IPS-NIHi7 (cell line): ENCODE data around the gene MIA3.
"Not testable (repeated sequence)": the region's sequence is repeated elsewhere in the genome, so short reads cannot be mapped to it uniquely, and the experiment has no call there.

Source experiments
- DNase-seq: peaks from one replicate; pipeline ENCODE4 v3.0.0; 2012; ENCODE audit warnings: mixed read lengths; ENCODE audit errors: extremely low spot score

The MIA3 gene

DNA sequence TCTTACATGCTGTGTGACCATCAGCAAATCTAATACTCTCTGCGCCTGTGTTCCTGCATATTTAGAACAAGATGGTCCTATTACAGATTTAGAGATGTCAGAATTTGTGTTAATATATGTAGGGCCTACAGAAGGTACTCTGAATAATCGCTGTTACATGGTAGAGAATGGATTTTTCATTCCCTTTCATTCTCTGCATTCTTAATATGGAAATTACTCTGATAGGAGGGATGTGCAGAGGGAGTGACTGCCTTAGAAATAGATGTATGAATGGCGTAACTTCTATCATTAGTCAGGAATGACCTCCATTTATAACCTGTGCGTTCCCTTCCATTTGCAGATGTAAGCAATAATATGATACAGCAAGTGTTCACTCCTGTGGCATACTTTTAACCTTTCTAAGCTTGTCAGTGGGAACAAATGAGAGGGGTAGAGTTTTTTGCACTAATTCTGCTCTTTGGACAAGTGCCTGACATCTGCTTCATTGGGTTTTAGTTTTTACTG lies 45.6 kb downstream of the MIA3 start:
- no peak for DNase-seq

DNA sequence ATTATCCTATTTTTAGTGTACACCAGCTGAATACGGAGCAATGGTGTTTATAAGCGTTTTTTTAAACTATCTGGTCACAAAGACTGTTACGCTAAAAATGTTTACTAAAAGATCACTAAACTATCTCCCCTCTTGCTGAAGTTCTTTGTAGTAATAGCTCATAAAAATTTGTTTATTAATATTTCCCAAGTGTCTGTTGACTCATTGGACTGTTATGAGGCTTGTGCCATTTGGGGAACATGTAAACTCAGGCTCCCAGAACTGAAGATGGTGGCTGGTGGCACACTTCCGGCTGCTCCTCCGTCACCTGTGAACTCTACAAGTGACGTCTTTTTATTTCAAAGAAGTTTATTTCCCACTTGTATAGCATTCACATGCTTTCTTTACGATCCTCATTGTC lies 48.1 kb downstream of the MIA3 start:
- no peak for DNase-seq

DNA sequence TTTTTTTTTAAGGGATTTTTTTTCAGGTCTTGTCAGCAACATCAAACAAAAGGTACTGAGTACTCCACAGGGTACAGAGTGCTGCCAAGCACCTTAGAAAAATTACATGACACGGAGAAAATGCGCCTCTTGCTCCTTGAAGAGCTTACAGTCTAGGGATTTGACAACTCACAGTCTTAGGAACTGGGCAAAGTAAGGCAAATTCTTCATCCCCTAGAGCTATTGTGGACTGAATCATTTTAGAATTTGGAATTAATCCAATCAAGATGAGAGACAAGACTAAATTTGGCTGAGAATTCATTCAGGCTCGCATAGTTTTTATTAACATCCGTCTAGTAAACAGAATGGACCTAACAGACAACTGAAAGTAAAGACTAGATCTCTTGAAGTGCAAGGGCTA lies 50.3 kb downstream of the MIA3 start:
- DNase-seq: not testable (repeated sequence)

DNA sequence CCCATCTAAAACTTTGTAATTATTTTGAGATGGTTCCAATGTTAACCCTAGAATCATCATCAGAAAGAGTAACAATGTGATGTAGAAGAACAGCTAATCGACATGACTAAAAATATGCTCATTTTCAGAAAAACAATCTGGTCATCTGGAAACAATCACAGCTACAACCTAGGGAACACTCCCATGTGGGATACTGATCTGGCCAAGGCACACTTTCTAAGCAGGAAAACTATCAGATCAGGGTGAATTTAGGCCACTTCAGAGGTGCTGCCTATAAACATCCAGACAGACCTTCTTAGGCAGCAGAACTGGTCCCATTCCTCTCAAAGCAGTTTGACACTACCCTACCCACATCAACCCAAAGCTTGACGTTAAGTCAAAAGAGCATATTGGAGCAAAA lies 51.2 kb downstream of the MIA3 start:
- not testable (repeated sequence) for DNase-seq

DNA sequence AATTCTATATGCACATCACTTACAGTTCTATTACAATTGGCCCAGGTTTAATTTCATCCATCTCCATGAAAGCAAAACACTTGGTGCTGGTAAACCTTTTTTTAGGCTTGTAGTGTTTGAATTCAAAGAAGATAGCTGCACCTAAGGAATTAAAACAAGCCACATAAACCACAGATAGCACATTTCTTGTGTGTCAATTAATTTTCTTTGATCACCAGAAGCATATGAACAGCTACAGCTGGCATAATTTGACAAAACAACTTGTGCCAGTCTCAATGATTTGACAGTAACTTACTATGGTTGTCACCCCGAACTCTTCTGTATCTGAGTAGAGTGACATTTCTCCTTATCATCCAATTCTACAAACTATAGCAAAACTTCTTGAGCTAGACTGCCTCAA lies 52.2 kb downstream of the MIA3 start:
- no peak for DNase-seq

DNA sequence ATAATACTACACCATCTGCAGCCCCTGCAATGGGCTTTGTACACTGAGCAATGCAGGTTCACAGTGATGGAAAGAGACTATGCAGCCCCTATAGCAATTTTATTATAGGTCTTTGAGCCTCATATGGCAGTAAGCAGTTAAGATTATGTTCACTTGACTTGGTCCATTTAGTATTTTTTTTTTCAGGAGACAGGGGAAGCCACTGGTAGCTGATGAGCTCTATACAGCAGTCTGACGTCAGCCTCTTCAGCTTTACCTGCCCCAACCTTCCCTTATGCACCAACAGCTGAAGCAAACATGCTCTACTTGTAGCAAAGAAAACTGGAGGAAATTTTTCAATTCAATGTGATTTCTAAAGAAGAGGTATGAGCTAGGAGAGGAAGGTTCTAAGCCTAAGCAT lies 62.2 kb downstream of the MIA3 start:
- no peak for DNase-seq

DNA sequence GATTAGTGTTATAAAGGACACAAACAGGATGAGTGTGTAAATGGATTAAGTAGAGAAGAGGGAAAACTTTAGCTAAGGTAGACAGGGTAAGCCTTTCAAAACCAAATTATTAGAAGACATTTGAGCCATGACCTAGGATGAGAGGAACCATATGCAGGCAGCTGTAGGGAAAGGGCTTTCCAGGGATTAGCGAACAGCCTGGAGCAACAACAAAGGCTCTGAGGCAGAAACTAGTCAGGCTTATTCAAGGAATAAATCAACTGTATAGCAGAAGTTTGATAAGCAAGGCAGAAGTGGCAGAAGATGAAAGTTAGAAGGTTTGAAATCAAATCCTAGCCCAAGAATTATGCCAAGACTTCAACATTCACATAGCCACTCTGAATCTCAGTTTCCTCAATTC lies 73.1 kb downstream of the MIA3 start:
- no peak for DNase-seq

DNA sequence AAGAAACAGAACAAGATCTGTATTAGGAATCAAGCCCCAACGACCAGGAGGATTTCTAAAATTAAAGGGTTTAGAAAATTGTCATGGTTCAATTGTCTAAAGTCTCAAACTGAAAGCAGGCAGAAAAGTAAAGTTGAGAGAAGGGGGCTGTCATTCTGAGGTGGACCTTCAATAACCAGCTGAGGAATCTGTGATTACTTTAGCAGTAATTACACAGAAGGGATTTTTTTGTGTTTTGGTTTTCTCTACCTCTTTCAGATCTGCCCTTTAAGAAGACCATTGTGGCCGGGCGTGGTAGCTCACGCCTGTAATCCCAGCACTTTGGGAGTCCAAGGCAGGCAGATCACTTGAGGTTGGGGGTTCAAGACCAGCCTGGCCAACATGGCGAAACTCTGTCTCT lies 77.0 kb downstream of the MIA3 start:
- DNase-seq: no peak

GRCh38 chr1:222696741-222697140 lies 78.8 kb downstream of the MIA3 start:
- DNase-seq: no peak

DNA sequence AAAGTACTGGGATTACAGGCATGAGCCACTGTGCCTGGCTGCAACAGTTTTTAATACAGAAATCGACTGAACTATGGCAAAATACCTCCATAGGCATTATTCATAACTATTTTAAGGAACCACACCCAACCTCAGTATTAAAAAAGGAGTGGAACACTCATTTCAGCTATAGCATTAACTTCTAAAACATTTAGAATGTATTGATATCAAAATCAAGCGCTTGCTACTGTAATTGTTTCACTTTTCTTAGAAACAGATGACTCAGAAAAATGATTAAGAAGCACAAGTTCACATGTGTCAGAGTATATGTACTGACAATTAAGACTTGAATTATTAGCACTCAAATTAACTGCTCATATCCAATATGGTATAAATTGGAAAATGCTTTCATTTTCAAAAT lies 79.3 kb downstream of the MIA3 start:
- no peak for DNase-seq

DNA sequence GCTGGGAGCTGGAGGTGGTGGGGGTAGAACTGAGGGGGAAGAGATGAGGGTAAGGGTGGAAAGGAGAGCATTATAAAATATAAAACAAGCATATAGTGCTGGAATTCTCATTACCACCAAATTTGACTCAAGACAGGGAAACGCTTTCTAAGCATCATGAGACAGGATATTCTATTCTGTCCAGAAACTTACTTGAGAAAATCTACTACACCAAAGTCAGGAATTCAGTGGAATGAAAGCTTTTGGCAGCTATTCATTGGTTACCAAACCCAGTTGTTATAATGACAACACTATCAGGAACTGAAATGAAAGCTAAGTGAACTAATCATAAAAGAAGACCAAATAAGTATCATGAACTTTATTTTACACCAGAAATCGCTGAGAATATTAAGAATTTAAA lies 79.9 kb downstream of the MIA3 start:
- no peak for DNase-seq

- no peak for DNase-seq
These were observed 84.3 kb downstream of the MIA3 start for GRCh38 chr1:222702210-222702609.

DNA sequence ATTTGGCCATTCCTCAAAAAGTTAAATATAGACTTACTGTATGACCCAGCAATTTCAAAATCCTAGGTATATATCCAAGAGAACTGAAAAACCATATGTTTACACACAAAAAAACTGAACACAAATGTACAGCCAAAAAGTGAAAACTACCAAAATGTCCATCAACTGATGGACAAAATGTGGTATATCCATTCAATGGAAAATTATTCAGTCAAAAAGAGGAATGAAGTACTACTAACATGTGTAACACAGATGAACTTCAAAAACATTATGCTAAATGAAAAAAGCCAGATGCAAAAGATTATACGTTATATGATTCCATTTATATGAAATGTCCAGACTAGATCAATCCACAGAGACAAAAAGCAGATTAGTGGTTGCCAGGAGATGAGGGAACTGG lies 86.4 kb downstream of the MIA3 start:
- no peak for DNase-seq

- DNase-seq: no peak
These were observed 88.9 kb downstream of the MIA3 start for GRCh38 chr1:222706815-222707214.

GRCh38 chr1:222709700-222710153 lies 91.8 kb downstream of the MIA3 start:
- DNase-seq: no peak

DNA sequence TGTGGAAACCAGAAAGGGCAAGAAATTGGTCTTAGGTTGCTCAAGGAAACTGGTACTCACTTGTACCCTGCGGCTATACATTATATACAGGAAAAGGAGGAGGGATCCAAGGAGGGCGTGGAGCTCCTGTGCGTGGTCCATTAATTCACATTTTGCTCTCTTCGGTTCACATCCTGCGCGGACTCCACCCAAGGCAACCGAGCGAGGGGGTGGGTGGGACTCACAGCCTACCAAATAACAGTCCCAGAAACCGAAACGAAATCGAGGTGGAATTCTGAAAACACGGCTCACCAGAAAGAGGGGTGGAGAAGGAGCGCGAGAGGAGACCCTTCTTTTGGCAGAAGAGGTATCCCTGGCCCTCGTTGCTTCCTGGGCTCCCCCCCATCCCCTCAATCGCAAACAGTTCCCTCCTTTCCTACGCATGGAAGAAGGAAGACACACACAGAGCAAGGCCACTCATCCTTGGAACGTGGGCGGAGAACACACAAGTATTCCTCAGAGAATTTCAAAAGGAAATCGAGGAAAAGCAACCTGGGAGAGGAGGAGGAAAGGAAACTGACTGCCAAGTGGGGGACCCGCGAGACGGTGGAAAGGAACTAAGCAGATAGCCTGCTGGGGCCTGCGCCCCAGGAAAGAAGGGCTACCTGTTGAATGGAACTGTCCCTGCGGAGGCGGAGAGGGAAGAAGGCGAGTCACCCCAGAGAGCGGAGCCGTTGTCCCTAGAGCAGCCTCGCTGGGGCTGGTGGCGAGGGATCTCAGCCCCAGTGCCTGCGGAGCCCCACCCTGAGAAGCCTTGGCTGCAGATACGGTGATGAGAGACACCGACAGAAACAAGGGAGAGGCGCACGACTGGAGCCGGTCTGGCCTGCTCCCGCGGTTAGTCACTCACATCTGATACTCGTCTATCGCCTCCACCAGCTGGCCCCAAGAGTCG lies 93.7 kb downstream of the MIA3 start:
- peak; percentile 50 for DNase-seq

GRCh38 chr1:222712253-222713090 lies 94.6 kb downstream of the MIA3 start, which contains the start of the genes AIDA and BROX:
AIDA (minus strand) TSS chr1:222712491; CDS start chr1:222712317, 174 bp downstream.
BROX (plus strand) TSS chr1:222712564; CDS start chr1:222715700, 3,136 bp downstream.
- DNase-seq: peak; percentile 93

DNA sequence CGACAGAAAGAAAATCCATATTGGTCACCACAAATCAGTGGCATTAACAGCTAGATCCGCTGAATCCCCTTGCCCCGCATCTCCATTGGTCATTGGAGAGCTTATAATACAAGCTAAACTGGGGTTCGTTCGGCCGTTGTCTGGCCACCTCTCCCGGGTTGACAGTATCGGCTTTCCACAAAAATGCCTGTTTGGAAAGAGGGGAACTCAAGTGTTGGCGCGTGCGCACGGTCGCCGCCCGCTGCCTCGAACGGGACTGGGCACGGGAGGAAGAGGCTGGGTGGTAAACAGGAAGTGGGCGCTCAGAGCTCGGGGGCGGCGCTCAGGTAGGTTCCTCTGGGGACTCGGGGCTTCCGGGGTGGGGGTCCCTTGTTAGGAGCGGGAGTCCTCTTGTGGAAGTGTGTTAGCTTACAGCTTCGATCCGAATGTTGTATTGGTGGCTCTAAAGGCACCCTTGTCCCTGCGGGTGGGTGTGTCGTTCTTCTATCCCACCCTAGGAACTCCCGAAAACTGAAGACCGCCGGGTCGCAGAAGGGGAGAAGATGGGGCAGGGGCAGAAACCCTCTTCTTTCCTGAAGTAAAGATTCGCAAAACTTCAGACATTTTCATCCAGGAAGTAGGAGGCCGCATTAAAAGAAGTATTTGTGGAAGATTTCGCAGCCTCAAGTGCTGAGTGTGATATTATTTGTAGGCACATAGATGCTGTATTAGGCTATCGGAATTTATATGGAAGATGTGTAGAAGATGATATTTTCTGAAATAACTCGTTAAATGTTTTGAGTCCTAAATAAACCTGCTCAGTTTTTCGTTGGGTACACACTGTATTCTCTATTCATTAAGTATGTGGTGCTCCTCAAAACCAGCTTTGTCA lies 95.4 kb downstream of the MIA3 start:
- peak; percentile 94 for DNase-seq

- no peak for DNase-seq
These were observed 98.5 kb downstream of the MIA3 start for GRCh38 chr1:222716393-222716792.
